Umbilical cord (tissue), 2 donors: Measurements from ENCODE around the gene CORO2A. TPM values are rescaled to one million over a fixed set of nuclear protein-coding genes. Genes with fewer than 3 reads are reported as not detected.
"Not testable (repeated sequence)": the region's sequence is repeated elsewhere in the genome, so short reads cannot be mapped to it uniquely, and the experiment has no call there.

ENCODE experiments used
- DNase-seq: peaks from one replicate; pipeline ENCODE4 v3.0.0-alpha.2; 2015; ENCODE audit warnings: low spot score
- total RNA-seq: library from RNA; depleted of rRNA; stranded (reverse); fragments of >200 nt; gene quantifications from one replicate; pipeline ENCODE4 v1.2.3, GENCODE V29; 2014; ENCODE audit warnings: low replicate concordance; ENCODE audit not compliant: insufficient read depth

CORO2A gene
- total RNA-seq, 1 donor from 2014 or later, result 3.9 TPM

- DNase-seq, result no peak
Observed at GRCh38 chr9:98191671-98192502, 550 bp downstream of the CORO2A start.

- DNase-seq, result no peak
Observed at GRCh38 chr9:98191181-98191608, 1.2 kb downstream of the CORO2A start.

GRCh38 chr9:98190757-98191105, 1.7 kb downstream of the CORO2A start:
- no peak for DNase-seq

- DNase-seq, result no peak
Observed at GRCh38 chr9:98189412-98189811, 3.0 kb downstream of the CORO2A start.

GRCh38 chr9:98187926-98188325, 4.5 kb downstream of the CORO2A start:
- no peak for DNase-seq

GRCh38 chr9:98186236-98186635, 6.2 kb downstream of the CORO2A start:
- DNase-seq, result no peak

- no peak for DNase-seq
Observed at GRCh38 chr9:98185611-98186171, 6.7 kb downstream of the CORO2A start.

GRCh38 chr9:98185021-98185567, 7.3 kb downstream of the CORO2A start:
- DNase-seq, result no peak

GRCh38 chr9:98184326-98184725, 8.1 kb downstream of the CORO2A start:
- no peak for DNase-seq

- no peak for DNase-seq
Observed at GRCh38 chr9:98182889-98183599, 9.4 kb downstream of the CORO2A start.

- DNase-seq, result no peak
Observed at GRCh38 chr9:98182069-98182820, 10.2 kb downstream of the CORO2A start.

- no peak for DNase-seq
Observed at GRCh38 chr9:98181746-98182068, 10.7 kb downstream of the CORO2A start.

- DNase-seq, result no peak
Observed at GRCh38 chr9:98180996-98181395, 11.4 kb downstream of the CORO2A start.

- DNase-seq, result no peak
Observed at GRCh38 chr9:98178874-98179850, 13.3 kb downstream of the CORO2A start.

GRCh38 chr9:98176391-98177259, 15.8 kb downstream of the CORO2A start:
- DNase-seq, result no peak

- no peak for DNase-seq
Observed at GRCh38 chr9:98175762-98176161, 16.7 kb downstream of the CORO2A start.

GRCh38 chr9:98175028-98175569, 17.3 kb downstream of the CORO2A start:
- no peak for DNase-seq

- DNase-seq, result not testable (repeated sequence)
Observed at GRCh38 chr9:98174502-98174918, 17.9 kb downstream of the CORO2A start.

GRCh38 chr9:98173181-98173580, 19.3 kb downstream of the CORO2A start:
- DNase-seq, result no peak
